NCI-H748 (cell line): ENCODE measurements around the gene SLC4A1.
"Not testable (repeated sequence)": the region's sequence is repeated elsewhere in the genome, so short reads cannot be mapped to it uniquely, and the experiment has no call there.

Experiments used
- DNase-seq: peaks from one replicate; lab custom pipeline; 2025; ENCODE audit not compliant: unreplicated experiment; lab: John Stamatoyannopoulos, UW

Gene SLC4A1

GRCh38 chr17:44257815-44258760, 9.8 kb downstream of the SLC4A1 start:
- no peak for DNase-seq

- DNase-seq: no peak
Observed at GRCh38 chr17:44256671-44257070, 11.3 kb downstream of the SLC4A1 start.

DNA sequence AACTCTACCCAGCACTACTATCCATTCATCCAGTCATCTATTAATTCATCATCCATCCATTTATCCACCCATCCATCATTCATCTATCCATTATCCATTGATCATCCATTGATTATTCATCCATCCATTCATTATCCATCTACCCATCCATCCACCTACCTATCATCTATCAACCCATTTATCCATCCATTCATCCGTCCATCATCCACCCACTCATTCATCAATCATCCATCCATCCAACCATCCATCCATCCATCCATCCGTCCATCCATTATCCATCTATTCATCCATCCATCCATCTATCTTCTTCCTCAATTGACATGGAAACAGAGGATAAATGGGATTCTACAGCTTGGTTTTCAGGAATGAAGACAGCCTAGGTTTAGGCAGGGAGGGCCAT, 12.0 kb downstream of the SLC4A1 start:
- no peak for DNase-seq

- no peak for DNase-seq
Observed at GRCh38 chr17:44254361-44255095, 13.4 kb downstream of the SLC4A1 start.

GRCh38 chr17:44253006-44253405, 14.9 kb downstream of the SLC4A1 start:
- DNase-seq: no peak

- DNase-seq: no peak
Observed at GRCh38 chr17:44251062-44251461, 16.9 kb downstream of the SLC4A1 start.

DNA sequence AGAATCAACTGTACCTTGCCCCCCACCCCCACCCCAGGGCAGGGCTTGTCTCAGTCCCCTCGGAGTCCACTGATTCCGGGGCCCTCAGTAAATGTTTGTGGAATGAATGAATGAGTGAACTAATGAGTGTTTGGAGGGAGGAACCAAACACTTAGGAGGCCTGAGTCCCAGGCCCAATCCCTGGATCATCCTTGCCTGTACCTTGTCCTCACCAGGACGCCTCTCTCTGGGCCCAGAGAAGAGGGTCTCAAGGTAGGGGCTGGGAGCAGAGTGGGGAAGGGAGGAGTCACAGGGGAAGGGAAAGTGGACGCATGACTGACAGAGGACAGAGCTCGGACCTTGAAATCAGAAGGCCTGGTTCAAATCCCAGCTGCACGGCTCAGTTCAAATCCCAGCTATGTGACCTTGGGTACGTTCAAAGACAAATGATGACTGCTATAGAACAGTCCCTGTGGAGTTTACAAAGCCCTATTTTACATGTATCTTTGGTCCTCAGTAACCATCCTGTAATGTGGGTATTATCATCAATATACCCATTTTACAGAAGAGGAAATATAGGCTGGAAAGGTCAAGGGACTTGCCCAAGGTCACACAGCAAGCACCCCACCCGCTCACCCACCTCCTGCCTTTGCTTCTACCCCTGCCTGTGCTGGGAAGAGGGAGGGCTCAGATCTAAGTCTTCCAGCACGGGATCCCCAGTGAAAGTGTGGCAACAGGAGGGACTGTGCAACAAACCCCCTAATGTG, 18.3 kb downstream of the SLC4A1 start:
- DNase-seq: no peak

DNA sequence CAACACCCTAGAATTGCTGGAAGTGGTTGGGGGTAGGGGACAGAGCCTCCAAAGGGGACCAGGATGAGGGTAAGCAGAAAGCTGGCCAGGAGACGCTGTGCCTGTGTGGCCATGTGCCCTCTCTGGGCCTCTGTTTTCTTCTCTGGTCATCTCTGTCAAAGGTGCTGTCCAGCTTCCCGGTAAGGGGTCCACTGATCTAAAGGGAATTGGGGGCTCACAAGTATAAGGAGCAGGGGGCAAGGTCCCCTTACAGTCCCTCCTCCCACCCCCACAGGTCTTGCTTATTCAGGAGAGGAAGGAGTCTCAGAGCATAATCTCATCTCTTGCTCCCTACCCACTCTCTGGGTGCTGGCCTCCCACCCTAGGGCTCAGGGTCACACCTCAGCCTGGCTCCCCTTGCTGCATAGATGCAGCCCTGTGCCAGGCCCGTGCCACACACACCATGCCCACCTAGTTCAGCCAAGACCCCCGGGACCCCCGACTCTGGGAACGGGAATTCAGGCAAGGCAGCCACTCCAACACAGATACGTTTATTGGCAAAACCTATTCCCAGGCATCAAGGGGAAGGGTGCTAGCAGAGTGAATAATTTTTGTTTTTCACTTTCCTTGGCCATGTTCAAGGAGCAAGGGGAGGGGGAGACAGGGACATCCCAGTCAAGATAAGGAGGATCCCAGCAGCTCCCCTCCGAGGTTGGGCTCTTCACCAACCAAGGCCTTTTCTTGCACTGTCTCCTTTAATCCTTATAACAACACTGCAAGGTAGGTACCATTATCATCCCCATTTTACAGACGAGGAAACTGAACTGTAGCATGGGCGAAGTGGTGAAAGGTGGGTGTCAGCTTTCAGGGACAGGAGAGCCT, 19.8 kb downstream of the SLC4A1 start:
- DNase-seq: no peak

GRCh38 chr17:44247440-44247841, 20.5 kb downstream of the SLC4A1 start:
- DNase-seq: no peak

DNA sequence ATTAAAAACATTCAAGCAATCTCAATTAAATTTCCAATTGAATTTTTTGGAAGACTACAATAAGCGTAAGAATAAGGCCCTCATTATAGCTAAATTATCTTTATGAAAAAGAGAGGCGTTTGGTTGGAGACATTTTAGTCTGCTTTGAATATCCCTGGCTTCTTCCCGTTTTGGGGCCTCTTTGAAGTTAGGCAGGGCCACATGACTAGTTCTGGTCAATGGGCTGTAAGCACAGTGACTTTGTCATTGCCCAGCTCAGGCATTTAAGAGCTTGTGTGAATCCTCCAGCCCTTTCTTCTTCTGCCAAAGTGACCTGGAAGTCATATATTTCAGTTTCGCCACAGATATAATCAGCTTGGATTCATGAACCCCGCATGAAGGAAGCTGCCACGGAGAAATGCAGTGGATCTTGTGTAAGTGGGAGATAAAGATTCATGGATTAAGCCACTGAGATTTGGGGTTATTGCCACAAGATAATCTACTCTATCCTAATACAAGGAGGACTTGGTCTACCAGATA, 26.8 kb downstream of the SLC4A1 start:
- no peak for DNase-seq

DNA sequence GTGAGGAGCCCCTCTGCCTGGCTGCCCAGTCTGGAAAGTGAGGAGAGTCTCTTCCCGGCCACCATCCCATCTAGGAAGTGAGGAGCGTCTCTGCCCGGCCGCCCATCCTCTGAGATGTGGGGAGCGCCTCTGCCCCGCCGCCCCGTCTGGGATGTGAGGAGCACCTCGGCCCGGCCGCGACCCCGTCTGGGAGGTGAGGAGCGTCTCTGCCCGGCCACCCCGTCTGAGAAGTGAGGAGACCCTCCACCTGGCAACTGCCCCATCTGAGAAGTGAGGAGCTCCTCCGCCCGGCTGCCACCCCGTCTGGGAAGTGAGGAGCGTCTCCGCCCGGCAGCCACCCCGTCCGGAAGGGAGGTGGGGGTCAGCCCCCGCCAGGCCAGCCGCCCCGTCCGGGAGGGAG, 30.0 kb downstream of the SLC4A1 start:
- DNase-seq: not testable (repeated sequence)

- no peak for DNase-seq
Observed at GRCh38 chr17:44236444-44236991, 31.4 kb downstream of the SLC4A1 start.

DNA sequence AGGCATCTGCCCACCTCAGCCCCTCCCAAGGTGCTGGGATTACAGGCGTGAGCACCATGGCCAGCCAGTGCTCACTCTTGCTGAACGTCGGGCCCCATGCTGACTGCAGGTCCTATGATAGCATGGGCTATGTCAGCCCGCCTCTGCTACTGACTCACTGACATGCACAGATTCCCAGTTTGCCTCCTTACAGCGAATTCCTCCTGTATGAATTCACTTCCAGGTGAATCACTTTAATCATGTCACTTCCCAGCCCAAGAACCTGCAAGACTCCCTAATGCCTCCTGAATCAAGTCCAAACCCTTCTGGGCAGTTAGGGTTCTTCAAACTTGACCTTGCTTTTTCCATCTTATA, 32.4 kb downstream of the SLC4A1 start:
- no peak for DNase-seq

GRCh38 chr17:44233582-44233981, 34.4 kb downstream of the SLC4A1 start:
- DNase-seq: no peak

DNA sequence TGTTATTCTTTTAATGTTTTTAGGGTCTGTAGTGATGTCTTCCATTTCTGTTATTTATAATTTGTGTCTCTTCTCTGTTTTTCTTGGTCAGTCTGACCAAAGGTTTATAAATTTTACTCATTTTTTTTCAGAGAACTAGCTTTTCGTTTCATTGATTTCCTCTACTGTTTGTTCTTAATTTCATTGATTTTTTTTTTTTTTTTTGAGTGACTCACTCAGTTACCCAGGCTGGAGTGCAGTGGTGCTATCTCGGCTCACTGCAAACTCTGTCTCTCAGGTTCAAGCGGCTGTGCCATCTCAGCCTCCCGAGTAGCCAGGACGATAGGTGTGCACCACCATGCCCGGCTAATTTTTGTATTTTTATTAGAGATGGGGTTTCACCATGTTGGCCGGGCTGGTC, 35.9 kb downstream of the SLC4A1 start:
- no peak for DNase-seq

- DNase-seq: no peak
Observed at GRCh38 chr17:44230140-44230539, 37.8 kb downstream of the SLC4A1 start.

GRCh38 chr17:44229090-44229489, 38.8 kb downstream of the SLC4A1 start:
- DNase-seq: no peak

DNA sequence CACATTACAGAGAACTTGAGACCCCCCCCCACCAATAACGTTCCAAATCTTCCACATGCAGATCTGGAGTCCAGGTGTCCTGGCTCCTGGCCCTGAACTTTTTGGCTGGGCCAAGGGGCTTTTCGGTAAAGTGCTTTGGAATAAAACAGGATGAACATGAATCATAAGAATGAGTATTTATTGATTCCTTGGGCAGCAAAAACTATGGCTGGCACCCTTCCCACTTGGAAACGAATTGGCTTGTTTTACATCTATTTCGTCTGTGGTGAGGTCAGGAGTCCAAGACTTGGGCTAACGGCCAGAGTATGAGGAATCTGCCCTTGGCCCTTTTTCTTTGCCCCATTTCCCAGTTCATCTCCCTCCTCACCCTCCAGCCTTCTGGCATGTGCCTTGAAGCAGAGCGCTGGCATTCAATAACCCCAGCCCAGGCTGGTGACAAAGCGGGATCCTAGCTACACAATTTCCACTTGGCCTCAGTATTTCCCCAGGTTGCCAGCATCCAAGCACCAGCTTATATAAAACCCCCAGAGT, 44.3 kb downstream of the SLC4A1 start:
- DNase-seq: no peak

- DNase-seq: peak; percentile 90
Observed at GRCh38 chr17:44222112-44222869, 45.6 kb downstream of the SLC4A1 start.
